PFSK-1 (cell line): ENCODE data around the gene PRKCE.

Source experiments
- POLR2AphosphoS5 ChIP-seq: IDR thresholded peaks from 2 replicates; pipeline ENCODE4 v1.6.1; 2012; ENCODE audit warnings: low read depth, mild to moderate bottlenecking, control low read depth, low read length, moderate library complexity
- TAF1 ChIP-seq: IDR thresholded peaks from 2 replicates; pipeline ENCODE4 v1.6.1; 2012; ENCODE audit warnings: low read length, control low read depth, borderline replicate concordance; ENCODE audit not compliant: insufficient read depth

- TF ChIP-seq TAF1 (no peak), POLR2AphosphoS5 (no peak)
Observed at GRCh38 chr2:46023165-46023854, 371.8 kb downstream of the PRKCE start.
